ENCODE results near the gene HS1BP3. TPM values are rescaled to one million over a fixed set of nuclear protein-coding genes. Genes with fewer than 3 reads are reported as not detected.

Gene HS1BP3
- polyA plus RNA-seq, 1 donor: 8.9 TPM

- peak; percentile 93 for DNase-seq (ENCODE audit: low read depth)
Observed at GRCh38 chr2:20617892-20618467, 32.9 kb downstream of the HS1BP3 start.

DNA sequence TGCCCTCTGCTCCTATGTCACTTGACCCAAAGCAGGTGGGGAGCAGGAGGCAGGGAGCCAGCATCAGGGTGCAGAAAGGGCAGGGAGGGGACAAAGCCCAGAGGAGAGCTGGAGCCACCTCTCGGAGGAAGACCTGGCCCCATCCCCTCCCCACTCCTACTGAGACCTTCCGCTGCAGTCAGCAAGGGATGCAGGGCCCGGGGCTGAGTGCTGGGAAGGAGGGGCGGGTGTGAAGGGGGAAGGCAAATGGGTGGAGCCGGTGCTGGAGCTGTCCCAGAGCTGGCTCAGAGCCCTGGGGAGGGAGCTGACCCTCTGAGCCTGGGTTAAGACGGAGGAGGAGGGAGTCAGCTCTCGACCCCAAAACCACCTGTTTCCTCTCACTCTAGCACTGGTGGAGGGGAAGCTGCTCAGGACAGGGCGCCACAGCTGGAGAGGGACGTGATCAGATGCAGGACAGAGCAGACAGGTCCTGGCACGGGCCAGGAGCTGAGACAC lies 33.8 kb downstream of the HS1BP3 start:
- no peak for DNase-seq (ENCODE audit: low read depth)

DNA sequence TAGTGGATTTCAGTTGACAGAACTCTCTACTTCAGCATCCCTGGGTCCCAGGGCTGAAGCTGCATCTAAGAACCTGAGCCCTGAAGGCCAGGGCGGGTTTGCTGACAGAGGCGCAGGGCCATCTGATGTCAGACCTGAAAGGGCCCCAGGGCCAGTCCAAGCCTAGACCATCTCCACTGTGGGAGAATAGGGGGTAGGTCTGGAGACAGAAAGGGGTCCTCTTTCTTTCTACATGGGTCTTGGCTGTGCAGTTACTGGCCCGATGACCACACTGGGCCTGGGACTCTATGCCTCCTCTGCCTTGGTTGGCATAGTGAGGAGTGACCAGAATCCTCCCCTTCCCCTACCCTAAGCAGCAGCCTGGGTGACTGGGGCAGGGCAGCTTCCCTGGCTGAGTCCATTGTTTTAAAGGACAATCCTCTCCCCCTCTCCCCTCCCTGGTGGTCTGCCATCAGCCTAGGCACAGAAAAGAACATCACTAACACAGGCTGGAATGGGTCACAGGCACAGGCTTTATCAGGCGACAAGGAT lies 34.5 kb downstream of the HS1BP3 start:
- DNase-seq (ENCODE audit: low read depth): no peak

DNA sequence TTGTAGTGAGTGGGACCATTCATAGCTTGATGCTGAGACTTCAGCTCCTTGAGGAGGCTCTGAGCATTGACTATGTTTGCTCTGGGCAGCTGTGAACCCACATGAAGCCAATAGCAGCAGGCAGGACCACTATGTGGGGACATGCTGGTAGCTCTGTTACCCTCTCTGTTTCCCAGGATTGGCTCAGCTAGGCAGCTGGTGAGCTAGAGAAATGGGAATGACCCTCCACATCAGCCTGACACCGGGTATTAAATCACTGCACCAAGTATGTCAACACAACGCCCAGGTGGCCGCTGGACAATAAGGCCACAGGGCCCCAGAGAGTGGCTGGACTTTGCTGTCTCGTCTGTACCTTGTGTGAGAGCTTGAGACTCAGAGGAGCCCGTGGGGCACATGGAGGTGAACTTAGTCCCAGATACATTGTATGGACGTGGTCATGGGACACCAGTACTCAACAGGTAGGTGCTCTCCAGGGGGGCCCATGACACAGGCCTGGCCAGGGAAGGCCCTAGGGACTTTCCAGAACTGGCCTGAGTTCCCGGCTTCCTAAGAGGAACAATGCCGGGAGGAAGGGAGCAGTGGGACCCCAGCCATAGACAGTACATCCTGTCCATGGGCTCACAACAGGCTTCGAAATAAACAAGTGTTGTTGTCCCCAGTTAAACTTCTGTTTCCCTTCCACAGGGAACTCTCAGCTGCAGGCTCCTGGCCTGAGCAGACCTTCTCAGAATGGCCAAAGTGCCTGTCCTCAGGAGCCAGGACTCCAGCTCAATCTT lies 35.2 kb downstream of the HS1BP3 start:
- no peak for DNase-seq (ENCODE audit: low read depth)

- no peak for DNase-seq (ENCODE audit: low read depth)
Observed at GRCh38 chr2:20615068-20615465, 35.8 kb downstream of the HS1BP3 start.

GRCh38 chr2:20614201-20615067 lies 36.5 kb downstream of the HS1BP3 start:
- no peak for DNase-seq (ENCODE audit: low read depth)

GRCh38 chr2:20612925-20613916 lies 37.7 kb downstream of the HS1BP3 start:
- no peak for DNase-seq (ENCODE audit: low read depth)

DNA sequence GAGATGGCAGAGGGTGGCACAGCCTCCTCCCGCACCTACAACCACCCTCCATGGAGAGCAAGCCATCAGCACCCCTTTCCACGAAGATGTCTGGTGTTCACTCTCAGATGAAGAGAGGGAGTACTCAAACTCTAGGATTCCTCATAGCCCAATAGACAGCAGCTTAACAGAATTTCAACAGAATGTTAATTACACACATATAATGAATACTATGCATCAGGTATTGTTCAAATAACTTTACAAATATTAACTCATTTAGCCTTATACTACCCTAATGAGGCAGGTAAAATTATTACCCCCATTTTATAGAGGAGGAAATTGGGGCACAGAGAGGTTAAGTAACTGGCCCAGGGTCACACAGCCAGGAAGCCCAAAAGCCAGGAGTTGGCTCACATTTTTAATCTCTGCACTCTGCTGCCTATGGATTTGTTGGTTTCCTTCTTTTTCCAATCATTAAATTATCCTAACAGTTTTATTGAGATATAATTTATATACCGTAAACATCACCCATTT lies 39.0 kb downstream of the HS1BP3 start:
- DNase-seq (ENCODE audit: low read depth): no peak

DNA sequence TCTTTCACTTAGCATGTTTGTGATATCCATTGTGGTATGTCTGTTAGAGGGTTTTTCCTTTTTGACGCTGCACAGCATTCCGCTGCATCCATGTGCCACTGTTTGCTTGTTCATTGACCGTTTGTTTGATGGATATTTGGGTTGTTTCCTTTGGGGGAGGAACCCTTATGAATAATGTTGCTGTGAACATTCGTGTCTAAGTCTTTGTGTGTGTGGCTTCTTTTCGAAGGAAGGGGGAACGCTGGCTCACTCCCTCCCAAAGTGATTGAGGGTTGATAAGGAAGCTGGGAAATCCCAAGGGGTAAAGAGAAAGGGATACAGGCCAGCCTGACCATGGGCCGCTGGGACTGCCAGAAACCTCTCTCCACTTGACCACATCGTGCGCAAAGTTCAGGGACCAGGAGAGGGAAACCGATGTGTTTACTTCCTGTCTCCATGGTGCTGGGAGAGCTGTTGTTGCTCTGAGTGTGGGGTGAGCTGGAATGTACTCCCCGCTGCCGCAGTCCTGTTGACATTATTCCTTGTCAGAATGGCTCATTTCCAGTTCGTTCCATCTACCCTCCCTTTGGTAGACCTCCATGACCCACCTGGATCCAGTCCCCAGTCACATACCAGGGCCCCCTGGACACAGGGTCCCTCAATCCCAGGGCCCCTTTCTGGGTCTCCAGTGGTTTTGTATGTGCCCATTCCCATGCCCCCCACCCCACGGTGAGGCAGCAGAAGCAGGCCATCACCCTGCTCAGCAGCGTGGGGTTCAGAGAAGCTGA lies 39.6 kb downstream of the HS1BP3 start:
- peak; percentile 87 for DNase-seq (ENCODE audit: low read depth)

GRCh38 chr2:20609995-20610357 lies 40.9 kb downstream of the HS1BP3 start:
- no peak for DNase-seq (ENCODE audit: low read depth)

- DNase-seq (ENCODE audit: low read depth): no peak
Observed at GRCh38 chr2:20609349-20609994, 41.4 kb downstream of the HS1BP3 start.

- DNase-seq (ENCODE audit: low read depth): no peak
Observed at GRCh38 chr2:20608666-20609348, 42.1 kb downstream of the HS1BP3 start.

DNA sequence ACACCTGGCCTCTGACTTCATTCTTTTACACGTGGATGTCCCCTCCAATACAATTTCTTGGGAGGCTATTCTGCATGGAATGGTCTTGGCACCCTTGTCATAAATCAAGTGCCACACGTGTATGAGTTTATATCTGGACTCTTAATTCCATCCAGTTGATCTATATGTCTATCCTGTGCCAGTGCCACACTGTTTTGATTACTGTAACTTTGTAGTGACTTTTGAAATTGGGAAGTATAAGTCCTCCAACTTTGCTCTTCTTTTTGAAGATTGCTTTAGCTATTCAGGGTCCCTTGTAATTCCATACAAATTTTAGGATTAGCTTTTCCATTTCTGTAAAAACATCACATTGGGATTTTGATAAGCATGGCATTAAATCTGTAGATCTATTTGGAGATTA lies 43.5 kb downstream of the HS1BP3 start:
- no peak for DNase-seq (ENCODE audit: low read depth)

GRCh38 chr2:20606198-20606597 lies 44.7 kb downstream of the HS1BP3 start:
- no peak for DNase-seq (ENCODE audit: low read depth)

DNA sequence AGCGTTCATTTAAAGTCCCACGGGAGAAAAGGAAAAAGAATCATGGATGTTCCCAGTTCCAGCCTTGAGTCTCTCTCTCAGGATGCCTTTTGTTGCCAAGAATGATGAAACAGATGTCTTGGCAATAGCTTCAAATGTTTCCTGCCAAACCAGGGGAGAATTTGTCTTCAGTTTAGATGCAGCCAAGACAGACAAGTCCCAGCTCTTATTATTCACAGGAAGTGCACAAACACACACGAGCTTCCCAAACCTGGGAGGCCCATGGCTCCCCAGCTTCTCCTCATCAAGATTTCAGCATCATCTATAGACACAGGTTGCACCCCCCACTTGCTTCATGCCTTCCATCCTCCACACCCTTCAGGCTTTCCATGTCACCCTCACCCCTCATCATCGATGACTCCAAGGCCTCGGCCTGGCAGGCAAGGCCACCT lies 45.9 kb downstream of the HS1BP3 start:
- DNase-seq (ENCODE audit: low read depth): peak; percentile 77

- no peak for DNase-seq (ENCODE audit: low read depth)
Observed at GRCh38 chr2:20604401-20604911, 46.4 kb downstream of the HS1BP3 start.

DNA sequence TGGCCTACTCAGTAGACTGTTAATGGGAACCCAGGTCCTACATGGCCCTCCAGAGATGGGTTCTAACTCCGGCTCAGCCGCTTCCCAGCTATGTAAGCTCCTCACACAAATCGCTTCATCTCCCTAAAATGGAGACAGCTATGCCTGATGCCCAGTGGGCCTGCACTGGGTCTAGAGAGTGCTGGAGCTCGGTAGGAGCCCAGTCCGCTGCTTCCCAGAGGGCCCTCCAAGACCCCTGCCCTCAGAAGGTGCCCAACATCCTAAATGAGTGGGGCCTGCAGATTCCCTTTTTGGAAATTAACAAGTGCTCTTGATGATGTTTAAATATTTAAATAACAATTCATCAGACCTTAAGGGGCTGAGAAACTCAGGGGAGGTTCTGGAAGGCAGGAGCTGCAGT lies 47.1 kb downstream of the HS1BP3 start:
- no peak for DNase-seq (ENCODE audit: low read depth)

DNA sequence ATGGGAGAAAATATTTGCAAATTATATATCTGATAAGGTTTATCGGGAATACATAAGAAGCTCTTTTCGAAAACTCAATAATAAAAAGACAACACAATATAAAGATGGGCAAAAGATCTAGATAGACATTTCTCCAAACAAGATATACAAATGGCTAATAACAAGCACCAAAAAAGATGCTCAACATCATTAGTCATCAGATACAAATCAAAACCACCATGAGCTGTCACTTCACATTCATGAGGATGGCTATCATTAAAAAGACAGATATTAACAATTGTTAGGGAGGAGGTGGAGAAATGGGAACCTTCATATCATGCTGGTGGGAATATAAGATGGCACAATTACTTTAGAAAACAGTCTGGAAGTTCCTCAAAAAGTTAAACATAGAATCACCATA lies 48.1 kb downstream of the HS1BP3 start:
- no peak for DNase-seq (ENCODE audit: low read depth)
